Hematopoietic multipotent progenitor cell (in vitro differentiated cells): ENCODE data around the gene NUP62CL. TPM values are rescaled to one million over a fixed set of nuclear protein-coding genes. Genes with fewer than 3 reads are reported as not detected.

Experiments
- DNase-seq, 3 donors: peaks; one replicate each; pipeline ENCODE4 v3.0.0-alpha.2; 2011 to 2015; ENCODE audit warnings: low read depth in 2 of 3, low spot score in 2 of 3
- small RNA-seq: library from RNA; depleted of rRNA; stranded (forward); fragments of <200 nt; gene quantifications from one replicate; pipeline ENCODE3, GENCODE V24; 2012
- total RNA-seq: library from RNA; depleted of rRNA; stranded (reverse); fragments of >200 nt; gene quantifications from one replicate; pipeline ENCODE4 v1.2.3, GENCODE V29; 2012

NUP62CL gene
- total RNA-seq, 1 donor: 12.1 TPM

GRCh38 chrX:107154787-107155620, 51.2 kb downstream of the NUP62CL start:
- DNase-seq: peak in 1 of 3 donors; percentile 5

GRCh38 chrX:107153005-107153404, 53.2 kb downstream of the NUP62CL start:
- DNase-seq: no peak

GRCh38 chrX:107146670-107147069, 59.6 kb downstream of the NUP62CL start:
- no peak for DNase-seq

GRCh38 chrX:107135965-107136307, 70.3 kb downstream of the NUP62CL start:
- no peak for DNase-seq

- DNase-seq: no peak
Observed at GRCh38 chrX:107135049-107135964, 70.9 kb downstream of the NUP62CL start.

GRCh38 chrX:107123750-107124149, 82.5 kb downstream of the NUP62CL start:
- DNase-seq: no peak

GRCh38 chrX:107119283-107119682, 87.0 kb downstream of the NUP62CL start:
- no peak for DNase-seq

- peak; percentile 32 to 87 (median 74) for DNase-seq
Observed at GRCh38 chrX:107118322-107119147, 87.7 kb downstream of the NUP62CL start, which contains the start of gene RBM41. TSS of gene RBM41 (minus strand) at chrX:107118822. CDS start at chrX:107118773, 49 bp downstream.

- DNase-seq: peak in 2 of 3 donors; percentile 13 to 18
Observed at GRCh38 chrX:107117993-107118321, 88.3 kb downstream of the NUP62CL start.

- no peak for DNase-seq
Observed at GRCh38 chrX:107107459-107107858, 98.8 kb downstream of the NUP62CL start.

GRCh38 chrX:107102980-107103379, 103.3 kb downstream of the NUP62CL start:
- no peak for DNase-seq

- no peak for DNase-seq
Observed at GRCh38 chrX:107076158-107076557, 130.1 kb downstream of the NUP62CL start.

Small RNA genes within 50 kb of the gene (small RNA-seq; reads per million reads assigned to genes)
- not detected for gene RF00019

Other genes starting within 250 kb of the NUP62CL start
- gene MORC4, start 206.2 kb downstream of the NUP62CL start, total RNA-seq: 0.54 TPM
- gene RBM41, start 87.6 kb downstream of the NUP62CL start, total RNA-seq: 3.0 TPM
- not detected for gene DNAAF6, start 178 bp upstream of the NUP62CL start, total RNA-seq
- gene FRMPD3, start 243.2 kb upstream of the NUP62CL start, total RNA-seq: not detected